ENCODE data around the gene CD96. TPM values are rescaled to one million over a fixed set of nuclear protein-coding genes. Genes with fewer than 3 reads are reported as not detected.
A peak's percentile ranks its signal among the peaks of the same experiment; 100 is the strongest.

CD96 gene
- total RNA-seq, 1 experiment from 2014 or later = not detected

DNA sequence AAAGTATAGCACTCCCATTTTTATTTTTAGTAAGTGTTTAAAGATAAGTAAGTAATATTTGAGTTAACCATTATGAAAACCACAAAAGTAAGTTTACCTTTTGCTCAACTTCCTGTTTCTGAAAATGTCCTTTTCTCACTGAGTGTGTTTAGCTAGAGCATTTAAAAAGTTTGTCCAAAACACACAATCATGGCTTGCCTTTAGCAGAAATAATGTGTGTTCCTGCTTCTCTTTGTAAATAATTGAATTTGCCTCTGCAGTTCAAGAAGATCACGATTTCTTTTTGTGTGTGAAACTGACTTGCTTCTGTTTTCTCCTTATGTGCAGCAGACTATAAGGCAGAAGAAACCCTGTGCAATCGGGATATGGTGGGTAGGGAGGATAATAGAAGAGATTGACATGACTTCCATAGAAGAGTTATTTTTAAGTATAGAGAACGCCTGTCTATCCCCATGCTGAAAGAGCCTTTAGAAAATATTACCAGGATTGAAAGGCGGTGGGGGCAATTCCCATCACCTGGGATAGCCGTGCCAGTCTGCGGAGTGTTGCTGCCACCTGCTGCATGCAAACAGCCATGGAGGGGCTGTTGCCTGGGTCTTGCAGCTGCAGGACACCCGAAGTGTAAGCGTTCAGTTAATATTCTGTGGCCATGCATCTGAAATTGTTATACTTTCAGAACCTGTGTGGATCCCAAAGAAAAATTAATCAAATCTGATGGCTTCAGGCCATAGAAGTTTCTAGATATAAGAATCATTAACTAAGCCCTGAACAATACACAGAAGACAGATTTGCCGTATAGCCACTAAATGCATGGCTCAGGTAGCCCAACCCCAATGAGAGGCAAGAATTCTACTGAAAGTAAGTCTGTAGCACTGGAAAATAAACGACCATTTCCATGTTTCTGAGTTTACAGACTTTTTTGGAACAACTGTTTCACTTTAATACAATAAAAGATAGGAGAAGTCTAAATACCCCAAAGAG, 2.4 kb upstream of the CD96 start:
- no peaks in the 10 kb centered on the region; a peak in 1 of 5 replicates for H3K9me3 Mint-ChIP-seq
- Histone ChIP-seq H2BK5ac (ENCODE audit: insufficient read length, low read length) (no peak overlapping the region), H3K27ac (ENCODE audit: insufficient read length, low read depth, low read length) (no peak overlapping the region), H2AK5ac (ENCODE audit: insufficient read length, low read length) (no peak overlapping the region), H4K91ac (ENCODE audit: insufficient read length, low read depth, low read length) (no peak overlapping the region), H3K4me2 (ENCODE audit: insufficient read depth, insufficient read length, low read length) (no peak overlapping the region), H3K9me3 (ENCODE audit: control insufficient read depth, low read depth, low read length) (no peaks in the 10 kb centered on the region), H3K4me1 (ENCODE audit: insufficient read depth, low read length) (no peaks in the 10 kb centered on the region; the same call in 1 of the 2 replicates), H2BK20ac (ENCODE audit: low read depth, low read length, poor library complexity, severe bottlenecking) (no peak overlapping the region), H3T11ph (ENCODE audit: low read length) (no peak overlapping the region), H4K8ac (replicated peaks; ENCODE audit: insufficient read length, low read depth, low read length) (no peak overlapping the region), H4K5ac (ENCODE audit: insufficient read length, low read depth, low read length) (no peak overlapping the region), H3K23me2 (ENCODE audit: insufficient read length, low read depth, low read length, poor library complexity, severe bottlenecking) (no peaks in the 10 kb centered on the region), H3K79me1 (ENCODE audit: insufficient read depth, low read depth, low read length, poor library complexity, severe bottlenecking) (no peaks in the 10 kb centered on the region), H4K20me1 (ENCODE audit: control insufficient read depth, insufficient read depth, insufficient read length) (no peaks in the 10 kb centered on the region), H3K4ac (ENCODE audit: low read depth, low read length) (no peak overlapping the region), H2BK15ac (ENCODE audit: low read depth, low read length) (no peak overlapping the region), H3K18ac (ENCODE audit: insufficient read length, low read depth, low read length) (no peak overlapping the region), H2BK120ac (ENCODE audit: low read depth, low read length, poor library complexity, severe bottlenecking) (no peak overlapping the region), H3K56ac (ENCODE audit: insufficient read length, low read depth, low read length) (no peak overlapping the region), H3K79me2 (ENCODE audit: insufficient read depth, low read length) (no peaks in the 10 kb centered on the region), H3K14ac (ENCODE audit: insufficient read depth, low read length) (no peak overlapping the region), H3K23ac (ENCODE audit: insufficient read length, low read depth, low read length) (no peak overlapping the region), H3K27me3 (ENCODE audit: insufficient read depth, low read length) (no peaks in the 10 kb centered on the region), H2AFZ (ENCODE audit: low read length) (no peak overlapping the region), H2BK12ac (ENCODE audit: insufficient read length, low read depth, low read length) (no peak overlapping the region), H3K9ac (ENCODE audit: extremely low read depth, insufficient read length, low read length) (no peak overlapping the region)
- no CpG with 5 or more reads among the region's 10 CpGs for WGBS (ENCODE audit: extremely low coverage, insufficient read length, low lambda C conversion rate)
- H3K4me1 Mint-ChIP-seq = peaks cover 4 to 6% of the 10 kb centered on the region in 2 experiments; a peak in 2 of 4 replicates
- no peaks in the 10 kb centered on the region for H3K36me3 Mint-ChIP-seq (ENCODE audit: insufficient read depth in 1 of 3, low read depth in 3 of 3)
- H3K4me3 Mint-ChIP-seq = no peak overlapping the region
- DNase-seq = peak; percentile 73
- H3K27ac Mint-ChIP-seq = no peak overlapping the region
- no peaks in the 10 kb centered on the region for H3K27me3 Mint-ChIP-seq (ENCODE audit: low read depth)
- peak; percentile 95 for TF ChIP-seq CTCF (conservative IDR thresholded peaks at IDR 0.05)
